ENCODE measurements around the gene TMEM165.

DNA sequence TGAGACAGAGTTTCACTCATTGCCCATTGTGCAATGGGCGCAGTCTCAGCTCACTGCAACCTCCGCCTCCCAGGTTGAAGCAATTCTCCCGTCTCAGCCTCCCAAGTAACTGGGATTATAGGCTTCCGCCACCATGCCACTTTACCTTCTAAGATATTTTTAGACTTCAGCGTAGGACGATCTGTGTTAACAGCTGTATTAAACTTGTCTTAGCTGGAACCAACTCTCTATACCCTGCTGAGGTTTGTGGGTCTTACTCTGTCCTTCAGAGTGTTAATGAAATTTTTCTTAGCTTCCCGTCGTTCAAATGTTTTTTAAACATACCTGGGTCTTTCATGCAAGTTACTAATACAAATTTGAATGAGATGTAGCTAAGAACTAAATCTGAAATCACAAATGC is 14.7 kb downstream of the TMEM165 start:
- TF ChIP-seq RAD21 (conservative IDR thresholded peaks at IDR 0.05) (no peak), CTCF (IDR thresholded peaks at IDR 0.05; ENCODE audit: poor library complexity, severe bottlenecking) (no peak), EP300 (conservative IDR thresholded peaks at IDR 0.05; ENCODE audit: poor library complexity, severe bottlenecking) (no peak), EZH2 (IDR thresholded peaks at IDR 0.05; ENCODE audit: borderline replicate concordance, insufficient read depth, low read length, poor library complexity, severe bottlenecking) (no peak), POLR2AphosphoS5 (IDR thresholded peaks at IDR 0.05) (no peak), TAF1 (IDR thresholded peaks at IDR 0.05; ENCODE audit: low read depth) (no peak), SMC3 (conservative IDR thresholded peaks at IDR 0.05; ENCODE audit: poor library complexity) (no peak), MXI1 (conservative IDR thresholded peaks at IDR 0.05; ENCODE audit: poor library complexity, severe bottlenecking) (no peak)
- TF ChIP-seq, protein P1, sequence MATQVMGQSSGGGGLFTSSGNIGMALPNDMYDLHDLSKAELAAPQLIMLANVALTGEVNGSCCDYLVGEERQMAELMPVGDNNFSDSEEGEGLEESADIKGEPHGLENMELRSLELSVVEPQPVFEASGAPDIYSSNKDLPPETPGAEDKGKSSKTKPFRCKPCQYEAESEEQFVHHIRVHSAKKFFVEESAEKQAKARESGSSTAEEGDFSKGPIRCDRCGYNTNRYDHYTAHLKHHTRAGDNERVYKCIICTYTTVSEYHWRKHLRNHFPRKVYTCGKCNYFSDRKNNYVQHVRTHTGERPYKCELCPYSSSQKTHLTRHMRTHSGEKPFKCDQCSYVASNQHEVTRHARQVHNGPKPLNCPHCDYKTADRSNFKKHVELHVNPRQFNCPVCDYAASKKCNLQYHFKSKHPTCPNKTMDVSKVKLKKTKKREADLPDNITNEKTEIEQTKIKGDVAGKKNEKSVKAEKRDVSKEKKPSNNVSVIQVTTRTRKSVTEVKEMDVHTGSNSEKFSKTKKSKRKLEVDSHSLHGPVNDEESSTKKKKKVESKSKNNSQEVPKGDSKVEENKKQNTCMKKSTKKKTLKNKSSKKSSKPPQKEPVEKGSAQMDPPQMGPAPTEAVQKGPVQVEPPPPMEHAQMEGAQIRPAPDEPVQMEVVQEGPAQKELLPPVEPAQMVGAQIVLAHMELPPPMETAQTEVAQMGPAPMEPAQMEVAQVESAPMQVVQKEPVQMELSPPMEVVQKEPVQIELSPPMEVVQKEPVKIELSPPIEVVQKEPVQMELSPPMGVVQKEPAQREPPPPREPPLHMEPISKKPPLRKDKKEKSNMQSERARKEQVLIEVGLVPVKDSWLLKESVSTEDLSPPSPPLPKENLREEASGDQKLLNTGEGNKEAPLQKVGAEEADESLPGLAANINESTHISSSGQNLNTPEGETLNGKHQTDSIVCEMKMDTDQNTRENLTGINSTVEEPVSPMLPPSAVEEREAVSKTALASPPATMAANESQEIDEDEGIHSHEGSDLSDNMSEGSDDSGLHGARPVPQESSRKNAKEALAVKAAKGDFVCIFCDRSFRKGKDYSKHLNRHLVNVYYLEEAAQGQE (IDR thresholded peaks at IDR 0.05; ENCODE audit: borderline replicate concordance), result no peak
